Measurements from ENCODE around the gene LAMA4.

Gene LAMA4

DNA sequence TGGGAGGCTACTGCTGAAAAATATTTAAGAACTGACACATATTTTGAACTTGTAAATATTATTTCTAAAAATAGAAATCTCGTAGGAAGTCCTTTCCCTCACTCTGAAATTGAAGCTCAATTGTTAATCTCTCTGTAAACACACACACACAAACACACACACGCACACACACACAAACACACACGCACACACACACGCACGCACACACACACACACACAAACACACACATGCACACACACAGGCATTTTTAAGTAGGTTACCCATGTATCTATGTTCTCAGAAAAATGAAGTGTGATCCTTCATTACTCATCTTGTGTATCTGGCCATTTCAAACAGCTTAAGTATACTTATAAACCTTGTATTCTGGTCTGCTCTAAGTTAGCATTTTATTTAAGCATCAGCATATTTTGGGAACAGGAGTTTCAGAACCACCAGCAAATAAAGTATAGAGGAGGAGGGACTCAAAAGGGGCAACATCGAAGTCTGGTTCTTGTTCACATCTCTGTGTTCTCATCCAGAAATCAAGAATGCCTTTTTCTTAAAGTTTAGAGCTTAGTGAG is 188.9 kb downstream of the LAMA4 start:
- DNase-seq: no peak

- DNase-seq: no peak
Measured at GRCh38 chr6:112062966-112063365, 191.4 kb downstream of the LAMA4 start.

GRCh38 chr6:112061605-112062004 is 192.8 kb downstream of the LAMA4 start:
- no peak for DNase-seq

Data from activated CD8-positive, alpha-beta memory T cell treated with anti-CD3 and anti-CD28 coated beads, Interleukin-2, amount 50 U/mL, for 4 hours (primary cell).